Upper lobe of left lung (tissue), 6 donors: ENCODE measurements around the gene COMMD7. TPM values are rescaled to one million over a fixed set of nuclear protein-coding genes. Genes with fewer than 3 reads are reported as not detected.
"Not testable (repeated sequence)": the region's sequence is repeated elsewhere in the genome, so short reads cannot be mapped to it uniquely, and the experiment has no call there.

Experiments used
- ATAC-seq, 2 donors: fragments of 200-7000 bp; cut with Tn5 transposase; one replicate each; pipeline ENCODE4 v1.9.1; 2022; ENCODE audit warnings: mild to moderate bottlenecking in 2 of 2, moderate library complexity in 2 of 2; ENCODE audit not compliant: low FRiP score in 2 of 2
- DNase-seq, 2 donors: peaks; one replicate each; pipeline ENCODE4 v3.0.0-alpha.2; 2019 to 2020
- H3K27ac ChIP-seq, 4 donors: fragments of 200-600 bp; sonication (generic); one replicate each; pipeline ENCODE4 v1.5.1; 2016 to 2019
- H3K27me3 ChIP-seq, 4 donors: fragments of 200-600 bp; sonication (generic); one replicate each; pipeline ENCODE4 v1.5.1; 2017 to 2019
- H3K36me3 ChIP-seq, 4 donors: fragments of 200-600 bp; sonication (generic); one replicate each; pipeline ENCODE4 v1.5.1; 2016 to 2019
- H3K4me1 ChIP-seq, 4 donors: fragments of 200-600 bp; sonication (generic); one replicate each; pipeline ENCODE4 v1.5.1; 2018 to 2019
- H3K4me3 ChIP-seq, 4 donors: fragments of 200-600 bp; sonication (generic); one replicate each; pipeline ENCODE4 v1.5.1; 2017 to 2019; ENCODE audit warnings: mild to moderate bottlenecking in 2 of 4, moderate library complexity in 1 of 4
- H3K9me3 ChIP-seq, 4 donors: fragments of 200-600 bp; sonication (generic); one replicate each; pipeline ENCODE4 v1.5.1; 2018 to 2019
- EP300 ChIP-seq, 4 donors: sonication (generic); formaldehyde crosslinking; IDR thresholded peaks; one replicate each; pipeline ENCODE4 v1.5.1; 2017; ENCODE audit warnings: antibody characterized with exemption in 4 of 4, control low read depth in 2 of 4
- POLR2A ChIP-seq, 4 donors: fragments of 450-650 bp; IDR thresholded peaks; one replicate each; pipeline ENCODE4 v1.5.1; 2016 to 2017; ENCODE audit warnings: antibody characterized with exemption in 4 of 4, mild to moderate bottlenecking in 2 of 4
- POLR2AphosphoS5 ChIP-seq, 2 donors: sonication (generic); formaldehyde crosslinking; IDR thresholded peaks; one replicate each; pipeline ENCODE4 v1.5.1; 2017; ENCODE audit warnings: antibody characterized with exemption in 2 of 2
- WGBS, 2 donors: methylation state at CpG; one replicate each; pipeline ENCODE4 v1.1.5; 2017 to 2018; 5-methylcytosine and 5-hydroxymethylcytosine counted together
- total RNA-seq, 6 donors: library from RNA; depleted of rRNA in 4 of 6; stranded (reverse); fragments of >200 nt in 4 of 6; gene quantifications; one replicate each; pipeline versions ENCODE4 v1.1.0 to v1.2.1, GENCODE V29; 2016 to 2021
- TF ChIP-seq, protein P1 (sequence below), 6 experiments: fragments of 450-650 bp in 4 of 6; fragments of 200-600 bp in 2 of 6; sonication (generic) in 2 of 6; IDR thresholded peaks; one replicate each; pipeline ENCODE4 v1.5.1; 2016 to 2019; ENCODE audit warnings: antibody characterized with exemption in 6 of 6
- donor health status: DM: no; HTN: no; CAD: no; lungs with moderate emphysema.
- donor health status: DM: no; HTN: yes; CAD: no; lungs with severe emphysema.

The COMMD7 gene
- total RNA-seq, 6 donors from 2014 or later: 22.4 to 37.4 (median 27.3) TPM

DNA sequence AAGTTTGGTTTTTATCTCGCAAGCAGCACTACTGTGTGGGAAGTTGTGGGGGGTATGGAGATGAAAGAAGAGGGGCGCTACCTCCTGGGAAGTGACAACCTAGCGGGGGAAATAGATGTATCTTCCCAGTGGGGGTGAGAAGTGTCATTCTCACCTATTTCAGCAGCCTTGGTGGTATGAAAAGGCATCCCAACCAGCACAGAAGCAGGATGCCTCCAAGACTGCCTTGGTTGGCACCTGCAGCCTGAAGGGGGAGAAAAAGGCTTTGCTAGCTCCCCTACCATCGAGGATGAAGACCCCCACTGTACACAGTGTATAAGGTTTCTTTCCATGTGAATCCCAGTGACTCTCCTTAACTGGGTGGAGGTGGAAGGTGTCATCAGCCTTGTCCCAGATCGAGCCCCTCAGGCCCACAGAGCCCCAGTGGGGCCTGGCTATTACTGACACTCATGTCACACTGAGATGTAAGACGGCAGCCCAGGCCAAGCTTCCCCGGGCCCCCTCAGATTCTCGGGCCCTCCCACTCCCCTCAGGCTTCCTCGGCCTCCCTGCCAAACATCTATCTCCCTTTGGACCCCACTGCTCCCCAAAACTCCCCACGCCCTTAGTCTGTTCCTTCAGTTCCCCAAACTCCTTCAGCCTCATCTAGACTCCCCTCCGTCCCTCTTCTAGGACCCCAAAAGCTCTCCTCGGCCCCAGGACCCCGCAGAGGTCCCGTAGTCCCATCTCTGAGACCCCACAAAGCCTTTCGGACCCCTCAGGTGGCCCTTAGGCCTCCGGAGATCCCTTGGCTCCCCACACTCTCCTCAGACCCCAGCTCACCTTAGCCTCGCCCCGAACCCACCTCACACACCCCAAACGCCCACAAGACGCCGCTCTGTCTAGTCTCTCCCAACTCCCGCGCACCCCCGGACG, 688 bp downstream of the COMMD7 start:
- DNase-seq: no peak
- ATAC-seq: peak in 1 of 2 donors; percentile 29
- 8 to 9% methylated on average over 24 to 25 of the region's 25 CpGs for WGBS, 2 donors

DNA sequence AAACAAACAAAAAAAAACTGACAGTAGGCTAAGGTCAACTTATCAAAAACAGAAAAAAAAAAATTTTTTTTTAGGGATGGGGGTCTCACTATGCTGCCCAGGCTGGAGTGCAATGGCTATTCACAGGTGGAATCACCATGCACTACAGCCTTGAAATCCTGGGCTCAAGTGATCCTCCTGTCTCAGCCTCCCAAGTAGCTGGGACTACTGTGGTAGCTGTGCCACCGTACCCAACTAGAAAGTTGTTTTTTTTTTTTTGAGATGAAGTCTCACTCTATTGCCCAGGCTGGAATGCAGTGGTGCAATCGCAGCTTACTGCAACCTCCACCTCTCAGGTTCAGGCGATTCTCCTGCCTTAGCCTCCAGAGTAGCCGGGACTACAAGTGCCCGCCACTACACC, 2.1 kb downstream of the COMMD7 start:
- 87 to 93% methylated on average over 5 of the region's 5 CpGs for WGBS, 2 donors
- TF ChIP-seq EP300 (IDR thresholded peaks at IDR 0.05): no peak
- no peak for TF ChIP-seq POLR2AphosphoS5 (IDR thresholded peaks at IDR 0.05)
- no peak for TF ChIP-seq POLR2A (IDR thresholded peaks at IDR 0.05)
- TF ChIP-seq, protein P1, sequence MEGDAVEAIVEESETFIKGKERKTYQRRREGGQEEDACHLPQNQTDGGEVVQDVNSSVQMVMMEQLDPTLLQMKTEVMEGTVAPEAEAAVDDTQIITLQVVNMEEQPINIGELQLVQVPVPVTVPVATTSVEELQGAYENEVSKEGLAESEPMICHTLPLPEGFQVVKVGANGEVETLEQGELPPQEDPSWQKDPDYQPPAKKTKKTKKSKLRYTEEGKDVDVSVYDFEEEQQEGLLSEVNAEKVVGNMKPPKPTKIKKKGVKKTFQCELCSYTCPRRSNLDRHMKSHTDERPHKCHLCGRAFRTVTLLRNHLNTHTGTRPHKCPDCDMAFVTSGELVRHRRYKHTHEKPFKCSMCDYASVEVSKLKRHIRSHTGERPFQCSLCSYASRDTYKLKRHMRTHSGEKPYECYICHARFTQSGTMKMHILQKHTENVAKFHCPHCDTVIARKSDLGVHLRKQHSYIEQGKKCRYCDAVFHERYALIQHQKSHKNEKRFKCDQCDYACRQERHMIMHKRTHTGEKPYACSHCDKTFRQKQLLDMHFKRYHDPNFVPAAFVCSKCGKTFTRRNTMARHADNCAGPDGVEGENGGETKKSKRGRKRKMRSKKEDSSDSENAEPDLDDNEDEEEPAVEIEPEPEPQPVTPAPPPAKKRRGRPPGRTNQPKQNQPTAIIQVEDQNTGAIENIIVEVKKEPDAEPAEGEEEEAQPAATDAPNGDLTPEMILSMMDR (IDR thresholded peaks at IDR 0.05): no peak
- no peaks in the 10 kb centered on the region for H3K27me3 ChIP-seq
- DNase-seq (no peak), ATAC-seq (no peak)
- H3K36me3 ChIP-seq: no peaks in the 10 kb centered on the region
- no peak overlapping the region for H3K27ac ChIP-seq
- peaks cover 17 to 35% (median 19%) of the 10 kb centered on the region in 4 donors for H3K4me1 ChIP-seq
- no peak overlapping the region for H3K4me3 ChIP-seq
- no peaks in the 10 kb centered on the region for H3K9me3 ChIP-seq

More for the DNA sequence above, 688 bp downstream of the COMMD7 start:
- H3K27me3 ChIP-seq: no peaks in the 10 kb centered on the region
- peak overlapping the region; percentile 85 to 93 (median 90) for H3K27ac ChIP-seq
- TF ChIP-seq EP300 (IDR thresholded peaks at IDR 0.05): no peak
- TF ChIP-seq, protein P1 (IDR thresholded peaks at IDR 0.05): no peak
- no peak for TF ChIP-seq POLR2AphosphoS5 (IDR thresholded peaks at IDR 0.05)
- TF ChIP-seq POLR2A (IDR thresholded peaks at IDR 0.05): no peak
- peaks cover 14 to 30% (median 18%) of the 10 kb centered on the region in 4 donors for H3K4me1 ChIP-seq
- no peaks in the 10 kb centered on the region for H3K9me3 ChIP-seq
- H3K36me3 ChIP-seq: no peaks in the 10 kb centered on the region
- peak overlapping the region; percentile 74 to 92 (median 84) for H3K4me3 ChIP-seq

DNA sequence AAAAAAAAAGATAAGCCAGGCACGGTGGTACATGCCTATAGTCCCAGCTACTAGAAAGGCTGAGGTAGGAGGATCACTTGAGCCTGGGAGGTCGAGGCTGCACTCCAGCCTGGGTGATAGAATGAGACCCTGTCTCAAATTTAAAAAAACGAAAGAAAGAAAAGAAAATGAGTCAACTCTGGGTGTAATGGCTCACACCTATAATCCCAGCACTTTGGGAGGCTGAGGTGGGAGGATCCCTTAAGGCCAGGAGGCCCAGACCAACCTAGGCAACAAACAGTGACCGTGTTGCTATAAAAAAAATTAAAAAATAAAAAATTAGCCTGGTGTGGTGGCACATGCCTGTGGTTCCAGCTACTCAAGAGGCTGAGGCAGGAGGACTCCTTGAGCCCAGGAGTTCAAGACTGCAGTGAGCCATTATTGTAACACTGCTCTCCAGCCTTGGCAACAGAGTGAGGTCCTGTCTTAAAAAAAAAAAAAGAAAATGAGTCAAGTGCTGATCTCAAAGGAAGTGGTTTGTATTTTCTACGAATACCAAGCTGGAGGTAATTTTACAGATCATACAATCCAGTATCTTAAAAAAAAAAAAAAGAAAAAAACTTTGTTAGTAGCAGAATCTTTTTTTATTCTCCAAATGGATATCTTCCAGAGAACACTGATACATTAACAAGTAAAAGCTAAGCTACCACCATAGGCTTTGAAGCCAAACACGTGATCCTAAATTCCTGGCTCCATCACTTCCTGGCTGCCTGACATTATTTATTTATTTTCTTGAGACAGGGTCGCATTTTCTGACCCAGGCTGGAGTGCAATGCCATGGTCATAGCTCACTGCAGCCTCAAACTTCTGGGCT, 5.7 kb downstream of the COMMD7 start:
- 49 to 50% methylated on average over 7 of the region's 7 CpGs for WGBS, 2 donors
- H3K27ac ChIP-seq: peak overlapping the region in 3 of 4 donors; percentile 32 to 69 (median 47)
- DNase-seq: no peak
- H3K4me1 ChIP-seq: peaks cover 8 to 34% (median 14%) of the 10 kb centered on the region in 4 donors
- ATAC-seq: no peak
- H3K4me3 ChIP-seq: no peak overlapping the region
- TF ChIP-seq POLR2AphosphoS5 (IDR thresholded peaks at IDR 0.05) (no peak), POLR2A (IDR thresholded peaks at IDR 0.05) (no peak), EP300 (IDR thresholded peaks at IDR 0.05) (no peak)
- TF ChIP-seq, protein P1 (IDR thresholded peaks at IDR 0.05): no peak
- H3K36me3 ChIP-seq: no peaks in the 10 kb centered on the region
- no peaks in the 10 kb centered on the region for H3K9me3 ChIP-seq
- H3K27me3 ChIP-seq: no peaks in the 10 kb centered on the region

DNA sequence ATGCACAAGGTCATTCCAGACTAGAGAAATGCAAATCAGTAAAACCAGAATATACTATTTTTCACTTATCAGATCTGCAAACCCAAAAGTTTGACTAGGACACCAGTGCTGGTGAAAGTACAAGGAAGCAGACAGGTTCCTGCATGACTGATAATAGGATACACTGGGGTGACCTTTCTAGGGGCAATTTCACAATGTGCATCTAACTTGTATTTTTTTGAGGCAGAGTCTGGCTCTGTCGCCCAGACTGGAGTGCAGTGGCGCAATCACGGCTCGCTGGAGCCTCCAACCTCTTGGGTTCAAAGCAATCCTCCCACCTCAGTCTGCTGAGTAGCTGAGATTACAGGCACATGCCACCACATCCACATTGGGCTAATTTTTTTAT, 11.4 kb downstream of the COMMD7 start:
- Histone ChIP-seq H3K4me1 (peaks cover 6 to 29% (median 14%) of the 10 kb centered on the region in 4 donors), H3K36me3 (peaks cover 3 to 30% (median 7%) of the 10 kb centered on the region in 4 donors), H3K27me3 (no peaks in the 10 kb centered on the region), H3K9me3 (no peaks in the 10 kb centered on the region), H3K27ac (no peak overlapping the region), H3K4me3 (no peak overlapping the region)
- peak in 1 of 2 donors; percentile 76 for DNase-seq
- no peak for ATAC-seq
- 57 to 79% methylated on average over 4 of the region's 4 CpGs for WGBS, 2 donors
- TF ChIP-seq POLR2AphosphoS5 (IDR thresholded peaks at IDR 0.05) (no peak), POLR2A (IDR thresholded peaks at IDR 0.05) (no peak), EP300 (IDR thresholded peaks at IDR 0.05) (no peak)
- TF ChIP-seq, protein P1 (IDR thresholded peaks at IDR 0.05): no peak

DNA sequence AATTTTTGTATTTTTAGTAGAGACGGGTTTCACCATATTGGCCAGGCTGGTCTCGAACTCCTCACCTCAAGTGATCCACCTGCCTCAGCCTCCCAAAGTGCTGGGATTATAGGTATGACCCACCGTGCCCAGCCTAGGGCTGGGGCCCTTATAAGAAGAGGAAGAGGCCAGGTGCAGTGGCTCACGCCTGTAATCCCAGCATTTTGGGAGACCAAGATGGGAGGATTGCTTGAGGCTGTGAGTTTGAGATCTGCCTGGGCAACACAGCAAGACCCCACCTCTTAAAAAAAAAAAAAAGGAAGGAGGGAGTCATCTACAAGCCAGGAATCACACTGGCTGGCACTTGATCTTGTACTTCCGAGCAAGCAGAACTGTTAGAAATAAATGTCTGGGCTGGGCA, 13.9 kb downstream of the COMMD7 start:
- not testable (repeated sequence) for ATAC-seq, DNase-seq, H3K4me3 ChIP-seq, H3K27me3 ChIP-seq, H3K9me3 ChIP-seq, H3K27ac ChIP-seq
- Histone ChIP-seq H3K36me3 (peaks cover 9 to 50% (median 19%) of the 10 kb centered on the region in 4 donors), H3K4me1 (peaks cover 6 to 20% (median 11%) of the 10 kb centered on the region in 4 donors)
- 96 to 100% methylated on average over 5 of the region's 5 CpGs for WGBS, 2 donors

DNA sequence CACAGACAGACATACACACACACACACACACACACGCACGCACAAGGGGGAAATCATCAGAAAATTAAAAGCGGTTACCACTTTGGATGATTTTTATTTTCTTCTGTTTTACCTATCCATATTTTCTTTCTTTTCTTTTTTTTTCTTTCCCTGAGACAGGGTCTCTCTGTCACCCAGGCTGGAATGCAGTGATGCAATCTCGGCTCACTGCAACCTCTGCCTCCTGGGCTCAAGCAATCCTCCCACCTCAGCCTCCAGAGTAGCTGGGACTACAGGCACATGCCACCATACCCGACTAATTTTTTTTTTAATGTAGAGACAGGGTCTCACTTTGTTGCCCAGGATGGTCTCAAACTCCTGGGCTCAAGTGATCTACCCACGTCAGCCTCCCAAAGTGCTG, 14.8 kb downstream of the COMMD7 start:
- peaks cover 9 to 50% (median 19%) of the 10 kb centered on the region in 4 donors for H3K36me3 ChIP-seq
- not testable (repeated sequence) for H3K9me3 ChIP-seq, ATAC-seq, H3K27me3 ChIP-seq, H3K4me3 ChIP-seq, DNase-seq, H3K27ac ChIP-seq
- H3K4me1 ChIP-seq: peaks cover 6 to 20% (median 11%) of the 10 kb centered on the region in 4 donors
- WGBS, 2 donors: 87 to 92% methylated on average over 6 of the region's 6 CpGs
